DMS153 treated with DMSO at 0.1 percent for 48 hours (cell line): ENCODE results near the gene LGI4.

Source experiments
- DNase-seq: peaks from one replicate; lab custom pipeline; 2025; ENCODE audit not compliant: unreplicated experiment; lab: John Stamatoyannopoulos, UW

The LGI4 gene

GRCh38 chr19:35088131-35088913 lies 46.5 kb downstream of the LGI4 start:
- no peak for DNase-seq

- DNase-seq = no peak
Measured at GRCh38 chr19:35087393-35087792, 47.5 kb downstream of the LGI4 start.

GRCh38 chr19:35086455-35086854 lies 48.4 kb downstream of the LGI4 start:
- DNase-seq = no peak

- no peak for DNase-seq
Measured at GRCh38 chr19:35085947-35086346, 48.9 kb downstream of the LGI4 start.

GRCh38 chr19:35084509-35084762 lies 50.4 kb downstream of the LGI4 start:
- no peak for DNase-seq

GRCh38 chr19:35083691-35084508 lies 51.0 kb downstream of the LGI4 start:
- no peak for DNase-seq

GRCh38 chr19:35081201-35081600 lies 53.7 kb downstream of the LGI4 start:
- no peak for DNase-seq

GRCh38 chr19:35080613-35081170 lies 54.2 kb downstream of the LGI4 start:
- no peak for DNase-seq

GRCh38 chr19:35079826-35080225 lies 55.0 kb downstream of the LGI4 start:
- DNase-seq = no peak

GRCh38 chr19:35077411-35078223 lies 57.2 kb downstream of the LGI4 start:
- no peak for DNase-seq

- DNase-seq = no peak
Measured at GRCh38 chr19:35076657-35077056, 58.2 kb downstream of the LGI4 start.

GRCh38 chr19:35076026-35076370 lies 58.9 kb downstream of the LGI4 start:
- no peak for DNase-seq

GRCh38 chr19:35075202-35076025 lies 59.4 kb downstream of the LGI4 start:
- no peak for DNase-seq
